ENCODE results near the gene MRAP. TPM values are rescaled to one million over a fixed set of nuclear protein-coding genes. Genes with fewer than 3 reads are reported as not detected.

The MRAP gene
- total and polyA plus RNA-seq, 2 experiments from 2014 or later, result 0.33 TPM; not detected in 1

- Histone ChIP-seq H3K27ac (no peak overlapping the region), H3K79me2 (no peaks in the 10 kb centered on the region), H3K27me3 (no peaks in the 10 kb centered on the region), H3K36me3 (replicated peaks; ENCODE audit: insufficient read depth, low read depth) (no peaks in the 10 kb centered on the region), H3K4me3 (no peak overlapping the region), H4K20me1 (ENCODE audit: insufficient read depth, poor library complexity, severe bottlenecking) (no peaks in the 10 kb centered on the region), H3K4me1 (ENCODE audit: insufficient read depth) (no peaks in the 10 kb centered on the region), H3K9me3 (ENCODE audit: low read depth) (no peaks in the 10 kb centered on the region), H3K4me2 (no peak overlapping the region), H3K9me2 (replicated peaks; ENCODE audit: insufficient read depth) (no peaks in the 10 kb centered on the region), H2AFZ (no peak overlapping the region)
- DNase-seq (ENCODE audit: low spot score), result no peak
- 79% methylated on average over 1 of the region's 1 CpG for WGBS (ENCODE audit: low lambda C conversion rate, missing lambda C conversion rate)
- no peak for TF ChIP-seq CTCF (IDR thresholded peaks at IDR 0.05; ENCODE audit: poor library complexity)
- no peak for TF ChIP-seq EZH2phosphoT487 (IDR thresholded peaks at IDR 0.05; ENCODE audit: low read depth, severe bottlenecking, unreplicated experiment)
- TF ChIP-seq EZH2 (IDR thresholded peaks at IDR 0.05; ENCODE audit: borderline replicate concordance), result no peak
Observed at GRCh38 chr21:32336711-32337110, 38.1 kb downstream of the MRAP start.

GRCh38 chr21:32337206-32337605, 38.6 kb downstream of the MRAP start:
- Histone ChIP-seq H3K9me2 (replicated peaks; ENCODE audit: insufficient read depth) (no peaks in the 10 kb centered on the region), H2AFZ (no peak overlapping the region), H3K4me2 (no peak overlapping the region), H3K4me3 (no peak overlapping the region), H3K36me3 (replicated peaks; ENCODE audit: insufficient read depth, low read depth) (no peaks in the 10 kb centered on the region), H3K9me3 (ENCODE audit: low read depth) (no peaks in the 10 kb centered on the region), H3K27ac (no peak overlapping the region), H3K4me1 (ENCODE audit: insufficient read depth) (no peaks in the 10 kb centered on the region), H3K79me2 (no peaks in the 10 kb centered on the region), H3K27me3 (no peaks in the 10 kb centered on the region), H4K20me1 (ENCODE audit: insufficient read depth, poor library complexity, severe bottlenecking) (no peaks in the 10 kb centered on the region)
- WGBS (ENCODE audit: low lambda C conversion rate, missing lambda C conversion rate), result 95% methylated on average over 8 of the region's 8 CpGs
- DNase-seq (ENCODE audit: low spot score), result no peak
- TF ChIP-seq EZH2 (IDR thresholded peaks at IDR 0.05; ENCODE audit: borderline replicate concordance), result no peak
- no peak for TF ChIP-seq CTCF (IDR thresholded peaks at IDR 0.05; ENCODE audit: poor library complexity)
- TF ChIP-seq EZH2phosphoT487 (IDR thresholded peaks at IDR 0.05; ENCODE audit: low read depth, severe bottlenecking, unreplicated experiment), result no peak

- H3K27ac ChIP-seq, result no peak overlapping the region
- H4K20me1 ChIP-seq (ENCODE audit: insufficient read depth, poor library complexity, severe bottlenecking), result no peaks in the 10 kb centered on the region
- no peak overlapping the region for H3K4me3 ChIP-seq
- H3K36me3 ChIP-seq (replicated peaks; ENCODE audit: insufficient read depth, low read depth), result no peaks in the 10 kb centered on the region
- WGBS (ENCODE audit: low lambda C conversion rate, missing lambda C conversion rate), result 97% methylated on average over 23 of the region's 23 CpGs
- H3K4me2 ChIP-seq, result no peak overlapping the region
- H3K27me3 ChIP-seq, result no peaks in the 10 kb centered on the region
- H3K79me2 ChIP-seq, result no peaks in the 10 kb centered on the region
- H3K9me2 ChIP-seq (replicated peaks; ENCODE audit: insufficient read depth), result no peaks in the 10 kb centered on the region
- no peaks in the 10 kb centered on the region for H3K4me1 ChIP-seq (ENCODE audit: insufficient read depth)
- no peaks in the 10 kb centered on the region for H3K9me3 ChIP-seq (ENCODE audit: low read depth)
- TF ChIP-seq EZH2phosphoT487 (IDR thresholded peaks at IDR 0.05; ENCODE audit: low read depth, severe bottlenecking, unreplicated experiment), result no peak
- no peak for TF ChIP-seq EZH2 (IDR thresholded peaks at IDR 0.05; ENCODE audit: borderline replicate concordance)
- TF ChIP-seq CTCF (IDR thresholded peaks at IDR 0.05; ENCODE audit: poor library complexity), result no peak
- no peak overlapping the region for H2AFZ ChIP-seq
- DNase-seq (ENCODE audit: low spot score), result no peak
Observed at GRCh38 chr21:32338209-32338921, 39.7 kb downstream of the MRAP start.
